Measurements from ENCODE around the gene TMIGD1. TPM values are rescaled to one million over a fixed set of nuclear protein-coding genes. Genes with fewer than 3 reads are reported as not detected.

The TMIGD1 gene
- polyA plus RNA-seq, 4 donors: 0.63 to 1.3 (median 0.79) TPM

DNA sequence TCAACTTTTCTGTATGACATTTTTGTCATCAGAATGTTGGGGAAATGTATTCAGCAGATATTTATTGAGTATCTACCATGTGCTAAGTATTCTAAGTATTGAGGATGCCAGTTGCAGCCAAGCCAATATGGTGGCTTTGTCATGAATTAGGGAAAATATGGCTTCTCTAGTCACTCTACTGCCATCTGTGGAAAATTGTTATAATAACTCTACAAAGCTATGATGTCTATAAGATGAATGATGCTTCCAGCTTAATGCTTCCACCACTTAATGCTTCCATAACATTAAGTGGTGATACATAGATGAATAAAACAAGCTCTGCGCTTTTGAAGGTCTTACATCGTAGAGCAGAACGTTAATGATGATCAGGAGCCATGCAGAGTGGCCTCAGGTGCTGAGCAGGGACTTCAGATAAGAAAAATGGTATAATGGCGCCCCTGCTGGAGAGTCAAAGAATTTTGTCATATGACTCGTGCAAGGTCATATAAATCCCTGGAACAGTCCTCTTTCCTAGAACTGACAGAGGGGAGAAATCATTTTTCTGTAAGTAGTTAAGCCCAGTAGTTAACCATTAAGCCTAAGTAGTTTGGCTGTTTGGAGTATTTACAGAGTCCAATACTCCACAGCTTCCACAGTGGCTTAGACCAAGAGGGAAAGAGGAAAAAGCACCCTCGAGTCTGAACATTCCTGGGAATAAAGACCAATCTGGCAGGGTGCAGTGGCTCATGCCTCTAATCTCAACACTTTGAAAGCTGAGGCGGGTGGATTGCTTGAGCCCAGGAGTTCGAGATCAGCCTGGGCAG, 2.7 kb upstream of the TMIGD1 start:
- no peak for DNase-seq (ENCODE audit: low read depth in 4 of 4, low spot score in 3 of 4)

DNA sequence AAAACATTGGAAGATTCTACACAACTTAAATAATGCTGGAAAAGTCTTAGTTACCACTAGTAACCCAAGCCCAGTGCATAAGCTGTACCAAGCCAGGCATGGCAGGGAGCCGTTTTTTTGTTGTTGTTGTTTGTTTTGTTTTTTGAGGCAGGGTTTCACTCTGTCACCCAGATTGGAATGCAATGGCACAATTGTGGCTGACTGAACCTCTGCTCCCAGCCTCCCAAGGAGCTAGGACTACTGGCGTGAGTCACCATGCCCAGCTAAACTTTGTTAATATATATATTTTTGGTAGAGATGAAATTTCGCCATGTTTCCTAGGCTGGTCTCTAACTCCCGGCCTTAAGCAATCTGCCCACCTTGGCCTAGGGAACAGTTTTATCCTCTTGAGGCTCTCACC, 564 bp upstream of the TMIGD1 start:
- DNase-seq (ENCODE audit: low read depth in 4 of 4, low spot score in 3 of 4): no peak

DNA sequence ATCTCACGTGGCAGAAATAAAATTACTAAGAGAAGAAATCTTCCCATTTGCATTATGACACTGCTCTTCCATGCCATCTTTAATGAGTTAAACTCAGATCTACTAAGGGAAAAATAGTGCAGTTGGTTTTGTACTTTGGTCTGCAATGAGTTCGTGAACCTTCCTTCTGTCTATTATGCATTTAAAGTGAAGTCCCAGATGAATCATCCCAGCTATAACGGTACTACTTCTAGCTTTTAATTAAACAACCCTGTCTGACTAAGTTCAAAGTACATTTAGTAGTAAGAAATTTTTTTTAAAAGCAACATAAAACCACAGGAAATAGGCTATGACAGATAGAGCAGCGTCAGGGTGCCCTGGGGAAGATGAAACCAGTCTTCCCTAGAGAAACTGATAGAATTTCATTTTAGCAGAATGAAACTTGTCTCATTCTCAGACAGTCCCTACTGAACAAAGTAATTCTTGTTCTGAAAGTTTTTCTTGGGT, 1.8 kb downstream of the TMIGD1 start:
- DNase-seq (ENCODE audit: low read depth in 4 of 4, low spot score in 3 of 4): no peak

DNA sequence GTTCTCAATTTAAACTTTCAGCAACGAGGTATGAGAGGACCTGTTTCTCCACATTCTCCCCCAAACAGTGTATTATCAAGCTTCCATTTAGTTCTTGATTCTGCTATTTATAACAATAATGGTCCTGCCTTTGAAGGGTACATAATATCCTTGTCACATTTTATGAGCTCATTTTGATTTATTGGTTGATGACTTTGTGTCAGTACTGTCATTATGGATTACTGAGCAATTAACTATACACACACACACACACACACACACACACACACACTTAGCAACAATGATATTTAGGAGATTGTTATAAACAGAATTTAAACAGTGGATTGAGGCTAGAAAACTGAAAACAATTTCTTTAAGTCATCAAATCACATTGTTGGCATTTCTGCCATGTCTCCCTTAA, 7.0 kb downstream of the TMIGD1 start:
- no peak for DNase-seq (ENCODE audit: low read depth in 4 of 4, low spot score in 3 of 4)

DNA sequence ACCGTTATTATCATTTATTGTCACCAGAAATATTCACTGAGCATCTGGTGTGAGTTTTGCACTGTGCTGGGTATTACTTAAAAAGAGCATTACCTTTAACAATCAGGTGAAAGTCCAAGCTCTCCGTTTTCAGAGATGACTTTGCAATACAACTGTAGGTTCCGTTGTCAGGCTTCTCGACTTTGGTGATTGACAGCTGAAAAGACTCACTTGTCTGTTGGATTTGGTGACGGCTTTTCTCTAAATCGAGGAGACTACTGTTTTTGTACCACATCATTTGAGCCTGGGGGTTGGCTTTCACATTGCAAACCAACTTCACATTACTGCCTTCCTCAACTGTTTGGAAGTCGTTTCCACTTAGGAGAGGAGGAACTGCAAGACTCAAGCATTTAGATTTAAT, 9.1 kb downstream of the TMIGD1 start:
- no peak for DNase-seq (ENCODE audit: low read depth in 4 of 4, low spot score in 3 of 4)

DNA sequence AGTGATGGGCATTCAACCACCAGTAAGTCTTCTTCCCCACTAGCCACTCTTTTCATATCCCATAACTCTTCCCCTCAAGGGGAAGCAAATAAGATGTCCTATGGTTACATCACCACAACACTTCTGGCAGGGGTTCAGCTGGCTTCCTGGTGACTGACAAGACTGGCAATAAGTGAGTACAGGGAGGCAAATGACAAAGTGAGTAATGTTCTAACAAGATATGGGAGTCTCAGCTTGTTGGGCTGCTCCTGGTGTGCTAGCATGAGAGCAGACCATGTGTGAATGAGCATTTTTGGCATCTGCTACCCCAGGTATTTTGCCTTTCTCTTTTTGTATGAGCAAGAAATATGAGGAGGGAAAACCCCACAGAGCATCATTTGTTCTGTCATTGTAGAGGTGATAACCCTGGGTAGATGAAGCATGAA, 9.9 kb downstream of the TMIGD1 start:
- no peak for DNase-seq (ENCODE audit: low read depth in 4 of 4, low spot score in 3 of 4)

DNA sequence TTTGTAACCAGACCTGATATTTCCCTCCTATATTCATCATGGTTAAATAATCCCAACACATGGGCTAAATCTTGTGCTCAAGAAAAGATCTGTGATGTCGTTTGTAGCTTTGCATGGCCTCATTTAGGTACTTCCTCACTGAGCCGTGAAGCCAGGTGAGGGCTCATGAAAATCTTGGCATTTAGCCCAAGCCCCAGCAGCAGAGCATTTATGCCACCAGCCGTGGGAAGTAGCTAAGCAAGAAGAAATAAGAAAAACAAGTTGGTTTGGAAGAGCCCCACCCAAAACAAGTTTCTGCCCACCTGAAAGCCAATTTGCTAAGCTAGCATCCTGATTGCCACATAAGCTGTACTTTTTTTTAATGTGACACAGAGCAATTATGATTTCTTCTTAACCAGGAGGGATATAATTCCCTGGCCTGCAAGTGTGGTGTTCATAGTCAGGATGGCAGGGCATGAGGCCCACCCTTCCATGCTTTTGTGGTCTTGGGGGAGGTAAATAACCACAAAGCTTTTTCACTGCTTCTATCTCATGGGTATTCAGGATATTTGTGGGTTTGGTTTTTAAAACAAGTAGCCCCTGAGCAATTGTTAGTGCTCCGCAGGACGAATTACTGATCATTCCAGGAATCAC, 10.5 kb downstream of the TMIGD1 start:
- DNase-seq (ENCODE audit: low read depth in 4 of 4, low spot score in 3 of 4): peak in 1 of 4 donors; percentile 55

DNA sequence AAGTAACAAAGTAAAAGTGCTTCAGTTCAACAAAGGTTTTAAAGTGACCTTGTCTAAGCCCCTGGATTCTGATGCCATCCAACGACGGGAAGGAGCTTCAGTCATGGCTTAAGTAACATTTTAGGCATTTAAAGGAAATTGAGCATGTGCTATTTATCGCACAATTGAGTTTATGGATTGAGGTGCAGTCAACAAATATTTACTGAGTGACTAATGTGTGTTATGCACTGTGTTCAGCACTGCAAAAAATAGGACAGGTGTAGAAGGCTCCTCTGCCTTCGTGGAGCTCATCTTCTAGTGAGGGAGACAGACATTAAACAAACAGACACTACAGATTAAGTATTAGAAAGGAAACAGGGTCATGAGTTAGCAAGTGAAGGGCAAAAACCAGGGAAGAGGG, 12.5 kb downstream of the TMIGD1 start:
- no peak for DNase-seq (ENCODE audit: low read depth in 4 of 4, low spot score in 3 of 4)

DNA sequence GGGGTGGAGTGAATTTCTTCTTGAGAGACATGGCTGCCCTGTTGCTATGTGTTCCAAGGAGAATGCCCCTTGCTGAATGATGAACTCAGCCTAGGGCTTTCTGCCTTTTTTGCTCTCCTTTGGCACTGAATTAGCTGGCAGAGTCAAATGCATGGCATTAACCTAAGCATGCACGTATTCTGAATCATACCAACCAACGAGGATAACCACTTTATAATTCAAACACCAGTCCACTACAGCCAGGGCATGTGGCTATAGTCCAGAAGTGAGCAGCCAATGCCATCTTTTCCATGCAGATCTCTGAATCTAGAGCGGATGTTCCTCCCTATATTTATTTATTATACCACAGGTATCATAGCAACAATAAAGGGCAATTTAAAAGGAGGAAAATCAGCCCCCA, 15.7 kb downstream of the TMIGD1 start:
- no peak for DNase-seq (ENCODE audit: low read depth in 4 of 4, low spot score in 3 of 4)

DNA sequence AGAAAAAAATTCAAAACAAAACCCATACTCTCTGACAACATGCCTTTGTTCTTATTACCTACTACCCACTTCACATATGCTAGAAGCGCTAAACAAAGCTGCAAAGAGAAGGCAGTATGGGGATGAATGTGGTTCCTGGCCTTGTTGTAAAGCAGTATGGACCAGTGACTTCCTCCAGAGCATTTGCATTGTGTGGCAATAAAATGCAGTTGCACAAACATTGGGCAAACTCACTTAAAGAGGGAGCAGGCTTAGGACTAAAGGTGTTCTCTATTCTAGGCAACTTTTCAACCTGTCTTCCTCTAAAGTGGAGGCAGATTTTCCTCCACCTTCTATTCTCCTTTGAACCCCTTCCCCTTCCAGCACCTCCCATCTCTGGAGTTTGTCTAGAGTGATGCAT, 17.1 kb downstream of the TMIGD1 start:
- DNase-seq (ENCODE audit: low read depth in 4 of 4, low spot score in 3 of 4): no peak

DNA sequence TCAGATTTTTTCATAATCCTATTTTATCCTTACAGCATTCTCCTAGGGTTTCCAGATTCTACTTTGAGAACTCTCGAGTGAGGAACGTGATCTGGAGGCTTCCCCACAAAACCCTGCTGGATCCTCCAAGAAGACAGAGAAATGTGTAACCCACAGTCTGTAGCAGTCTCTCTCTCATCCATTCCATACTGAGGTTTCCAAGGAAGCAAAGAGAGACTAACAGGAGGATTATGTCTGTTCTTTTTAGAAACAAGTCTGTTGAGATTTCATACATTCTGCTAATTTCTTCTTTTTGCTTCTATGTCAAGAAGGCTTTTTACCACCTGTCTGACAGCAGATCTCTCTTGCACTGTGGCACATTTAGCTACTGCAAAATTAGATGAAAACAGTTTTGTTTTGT, 18.8 kb downstream of the TMIGD1 start:
- DNase-seq (ENCODE audit: low read depth in 4 of 4, low spot score in 3 of 4): no peak

DNA sequence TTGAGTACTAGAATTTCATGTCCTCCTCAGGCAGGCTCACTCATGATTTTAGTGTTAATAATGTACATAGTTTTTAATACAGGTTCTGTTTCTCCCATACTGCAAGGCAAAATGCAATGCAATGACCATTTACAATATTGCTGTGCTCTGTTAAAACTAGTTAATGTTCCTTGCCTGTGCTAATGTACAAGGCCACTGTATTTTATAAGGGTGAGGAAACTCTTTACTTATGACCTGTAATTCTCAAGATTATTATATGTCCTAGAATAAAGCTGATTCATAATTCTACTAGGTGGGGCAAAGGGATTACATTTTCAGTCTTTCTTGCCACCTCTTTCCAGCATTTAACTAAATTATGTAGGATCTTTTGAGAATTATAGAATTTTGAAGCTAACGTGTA, 19.4 kb downstream of the TMIGD1 start:
- no peak for DNase-seq (ENCODE audit: low read depth in 4 of 4, low spot score in 3 of 4)

DNA sequence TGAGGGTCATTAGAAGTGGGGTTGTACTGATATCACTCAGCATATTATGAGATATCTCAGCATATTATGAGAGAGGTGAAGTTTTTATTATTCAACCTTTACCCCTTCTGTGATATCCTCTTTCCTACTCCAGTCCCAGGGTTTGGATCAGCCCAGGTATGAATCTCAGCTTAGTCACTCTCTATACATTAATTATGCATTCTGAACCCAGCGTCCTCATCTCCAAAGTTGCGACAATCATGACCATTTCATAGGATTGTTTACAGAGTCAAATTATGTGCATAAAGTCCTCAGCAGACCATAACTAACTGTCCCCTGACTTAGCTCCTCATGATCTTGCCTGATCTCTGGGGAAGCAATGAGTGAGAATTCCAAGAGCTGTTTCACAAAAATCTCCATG, 21.6 kb downstream of the TMIGD1 start:
- DNase-seq (ENCODE audit: low read depth in 4 of 4, low spot score in 3 of 4): no peak

DNA sequence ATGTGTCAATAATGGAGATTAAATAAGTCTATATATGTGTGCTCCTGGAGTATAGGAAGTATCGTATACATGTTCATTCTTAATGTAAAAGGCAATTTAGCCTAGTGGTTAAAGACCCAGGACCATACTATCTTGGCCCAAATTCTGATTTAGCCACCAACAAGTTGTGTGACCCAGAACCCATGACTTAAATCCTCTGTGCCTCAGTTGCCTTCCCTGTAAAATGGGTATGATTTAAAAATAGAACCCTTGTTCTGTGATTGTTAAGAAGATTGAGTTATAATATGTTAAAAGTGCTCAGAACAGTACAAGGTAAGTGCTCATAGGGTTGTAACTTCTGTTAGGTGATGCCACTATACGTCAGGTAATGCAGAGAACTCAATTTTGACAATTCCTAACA, 23.3 kb downstream of the TMIGD1 start:
- no peak for DNase-seq (ENCODE audit: low read depth in 4 of 4, low spot score in 3 of 4)

DNA sequence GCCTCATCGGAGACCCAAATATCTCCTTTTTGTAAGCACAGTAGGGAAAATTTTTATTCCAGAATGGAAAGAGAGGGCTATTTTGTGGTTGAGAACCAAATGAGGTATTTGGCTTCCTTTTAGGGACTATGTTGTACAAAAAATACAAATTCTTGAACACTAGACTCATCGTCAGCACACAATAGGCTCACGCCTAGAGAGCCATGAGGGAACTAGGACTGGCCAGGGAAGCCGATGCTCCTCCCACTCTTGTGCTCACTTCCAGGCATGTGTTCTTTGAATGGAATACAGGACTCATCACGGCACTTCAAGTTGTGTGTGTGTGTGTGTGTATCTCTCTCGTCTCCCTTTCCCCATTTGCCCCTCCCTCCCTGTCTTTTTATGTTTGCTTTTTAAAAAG, 24.3 kb downstream of the TMIGD1 start:
- no peak for DNase-seq (ENCODE audit: low read depth in 4 of 4, low spot score in 3 of 4)

DNA sequence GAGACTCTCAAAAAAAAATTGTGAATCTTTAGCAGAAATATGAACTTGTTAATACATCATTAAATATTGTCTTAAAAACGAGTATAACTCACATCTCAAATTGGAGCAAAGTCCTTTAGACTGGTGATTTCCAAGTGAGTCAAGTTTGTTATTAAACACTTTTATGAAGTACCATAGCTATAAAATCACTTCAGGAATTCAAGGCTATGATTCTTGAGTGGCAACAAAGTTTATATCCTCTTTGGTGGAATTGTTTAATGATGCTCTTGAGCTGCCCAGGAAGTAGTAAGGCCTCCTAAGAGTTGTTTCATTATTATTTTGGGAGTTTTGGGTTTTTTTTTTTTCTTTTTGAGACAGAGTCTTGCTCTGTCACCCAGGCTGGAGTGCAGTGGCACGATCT, 25.5 kb downstream of the TMIGD1 start:
- DNase-seq (ENCODE audit: low read depth in 4 of 4, low spot score in 3 of 4): no peak

DNA sequence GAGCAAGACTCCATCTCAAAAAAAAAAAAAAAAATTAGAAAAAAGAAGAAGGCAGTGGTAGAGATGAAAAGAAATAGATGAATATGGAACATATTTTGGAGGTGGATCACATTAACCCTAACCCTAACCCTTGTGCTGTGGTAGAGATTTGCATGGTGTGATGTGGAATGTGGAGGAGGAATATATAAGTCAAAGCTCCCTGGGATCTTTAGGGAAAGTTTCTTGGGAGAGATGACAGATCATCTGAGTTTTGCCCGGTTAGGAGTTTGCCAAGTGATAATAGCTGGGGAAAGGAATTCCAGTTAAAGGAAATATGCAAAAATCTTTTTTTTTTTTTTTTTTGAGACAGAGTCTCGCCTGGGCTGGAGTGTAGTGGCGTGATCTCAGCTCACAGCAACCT, 29.1 kb downstream of the TMIGD1 start:
- no peak for DNase-seq (ENCODE audit: low read depth in 4 of 4, low spot score in 3 of 4)

DNA sequence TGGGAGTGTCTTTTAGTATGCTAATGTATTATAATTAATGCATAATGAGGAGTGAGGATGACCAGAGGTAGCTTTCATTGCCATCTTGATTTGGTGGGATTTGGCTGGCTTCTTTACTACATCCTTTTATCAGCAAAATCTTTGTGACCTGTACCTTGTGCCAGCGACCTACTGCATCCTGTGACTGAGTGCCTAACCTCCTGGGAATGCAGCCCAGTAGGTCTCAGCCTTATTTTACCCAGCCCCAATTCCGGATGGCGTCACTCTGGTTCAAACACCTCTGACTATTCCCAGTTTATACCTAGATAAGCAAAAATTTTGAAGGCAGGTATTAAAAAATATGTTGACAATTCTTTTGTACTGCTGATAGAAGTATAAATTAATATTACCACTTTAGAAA, 31.6 kb downstream of the TMIGD1 start:
- no peak for DNase-seq (ENCODE audit: low read depth in 4 of 4, low spot score in 3 of 4)

DNA sequence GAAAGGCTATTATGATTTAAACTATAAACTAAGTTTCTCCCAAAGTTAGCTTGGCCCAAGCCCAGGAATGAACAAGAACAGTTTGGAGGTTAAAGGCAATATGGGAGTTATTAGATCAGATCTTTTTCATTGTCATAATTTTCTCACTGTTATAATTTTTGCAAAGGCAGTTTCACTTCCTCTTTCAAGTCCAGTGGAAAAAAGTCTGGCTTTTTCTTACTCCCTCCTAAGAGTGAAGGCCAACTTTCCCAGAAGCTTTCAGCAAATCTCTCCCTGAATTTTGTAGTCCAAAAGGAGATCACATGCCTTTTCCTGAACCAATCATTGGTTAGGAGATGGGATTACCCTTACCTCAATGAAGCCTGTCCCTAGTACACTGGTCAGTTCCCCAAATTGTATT, 33.0 kb downstream of the TMIGD1 start:
- no peak for DNase-seq (ENCODE audit: low read depth in 4 of 4, low spot score in 3 of 4)

DNA sequence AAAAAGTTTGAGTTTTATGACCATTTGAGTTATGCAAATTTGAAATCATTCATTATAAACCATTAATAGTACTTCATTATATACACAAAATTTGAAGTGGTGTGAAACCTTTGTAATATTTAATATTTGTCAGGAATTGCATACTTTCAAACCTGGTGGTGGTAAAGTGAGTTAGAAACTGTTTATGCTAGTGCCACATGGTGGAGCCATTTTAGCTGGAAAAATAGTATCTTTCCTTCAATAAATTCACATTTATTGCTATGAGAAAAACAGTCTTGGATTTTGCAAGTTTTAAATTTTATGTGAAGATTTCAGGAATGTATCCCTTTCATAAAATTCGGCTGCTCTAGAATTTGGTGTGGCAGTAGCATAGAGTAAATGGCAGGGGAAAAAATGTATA, 34.9 kb downstream of the TMIGD1 start:
- DNase-seq (ENCODE audit: low read depth in 4 of 4, low spot score in 3 of 4): no peak

DNA sequence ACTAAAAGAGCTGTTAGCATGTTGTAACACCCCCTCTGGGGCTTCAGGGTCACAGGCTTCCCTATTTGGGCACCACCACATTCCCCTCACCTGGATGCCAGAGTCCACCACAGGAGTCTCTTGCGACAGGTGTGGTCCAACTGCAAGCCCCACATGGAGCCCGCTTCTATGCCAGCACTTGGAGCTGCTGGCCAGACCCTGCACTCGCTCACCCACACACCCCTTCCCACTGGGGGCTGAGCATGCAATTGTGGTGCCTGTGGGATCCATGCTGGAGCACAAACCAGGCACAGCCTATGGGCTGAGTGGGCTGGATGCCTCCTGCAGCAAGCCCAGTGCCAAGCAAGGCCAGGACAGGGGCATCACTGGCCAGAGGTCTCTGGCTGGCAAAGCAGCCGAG, 36.1 kb downstream of the TMIGD1 start:
- no peak for DNase-seq (ENCODE audit: low read depth in 4 of 4, low spot score in 3 of 4)

DNA sequence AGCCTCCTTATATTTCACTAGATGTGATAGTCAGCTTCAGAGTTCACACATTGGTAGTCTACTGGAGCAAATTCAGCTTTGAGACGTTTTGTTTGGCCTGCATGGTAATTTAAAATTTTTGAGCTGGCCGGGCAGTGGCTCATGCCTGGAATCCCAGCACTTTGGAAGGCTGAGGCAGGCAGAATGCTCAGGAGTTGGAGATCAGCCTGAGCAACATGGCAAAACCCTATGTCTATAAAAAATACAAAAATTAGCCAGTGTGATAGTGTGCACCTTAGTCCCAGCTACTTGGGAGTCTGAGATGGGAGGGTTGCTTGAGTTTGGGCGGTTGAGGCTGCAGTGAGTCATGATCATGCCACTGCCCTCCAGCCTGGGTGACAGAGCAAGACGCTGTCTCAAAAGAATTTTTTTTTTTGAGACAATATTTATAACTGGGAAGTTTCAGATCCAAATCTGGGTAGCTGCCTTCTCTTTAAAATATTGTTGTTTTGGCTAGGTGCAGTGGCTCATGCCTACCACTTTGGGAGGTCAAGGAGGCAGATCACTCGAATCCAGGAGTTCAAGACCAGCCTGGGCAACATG, 37.3 kb downstream of the TMIGD1 start:
- DNase-seq (ENCODE audit: low read depth in 4 of 4, low spot score in 3 of 4): no peak

All from right renal pelvis (tissue), 4 donors.